ENCODE data around the gene BCL11B. TPM values are rescaled to one million over a fixed set of nuclear protein-coding genes. Genes with fewer than 3 reads are reported as not detected.

The BCL11B gene
- polyA plus RNA-seq, 3 donors, result 0.01 TPM; not detected in 2

- Mint-ChIP-seq H3K9me3 (peaks cover 0 to 2% (median 0%) of the 10 kb centered on the region in 7 donors), H3K4me3 (no peak overlapping the region), H3K27me3 (ENCODE audit: low read depth in 3 of 3) (peaks cover 36 to 60% (median 39%) of the 10 kb centered on the region in 3 donors), H3K36me3 (no peaks in the 10 kb centered on the region), H3K27ac (peak overlapping the region in 1 of 7 donors; percentile 50), H3K4me1 (no peaks in the 10 kb centered on the region)
- Histone ChIP-seq H3K4me3 (replicated peaks in 1 of 3; ENCODE audit: low read depth in 2 of 3, low read length in 3 of 3) (no peak overlapping the region), H3K4me1 (ENCODE audit: control insufficient read depth in 1 of 2, insufficient read depth in 2 of 2, low read length in 2 of 2) (no peaks in the 10 kb centered on the region), H2AFZ (ENCODE audit: insufficient read depth, low read depth, low read length, poor library complexity, severe bottlenecking) (no peak overlapping the region), H3K27me3 (ENCODE audit: control insufficient read depth in 2 of 2, insufficient read depth in 2 of 2, low read length in 2 of 2) (peaks cover 32 to 37% of the 10 kb centered on the region in 2 donors), H4K20me1 (ENCODE audit: insufficient read depth, low read length) (no peaks in the 10 kb centered on the region), H3K79me2 (ENCODE audit: insufficient read depth, low read length) (no peaks in the 10 kb centered on the region), H3K9me3 (replicated peaks in 1 of 2; ENCODE audit: control insufficient read depth in 1 of 2, insufficient read depth in 1 of 2, low read length in 2 of 2) (peaks cover 0 to under 1% of the 10 kb centered on the region in 2 donors), H3K36me3 (replicated peaks in 1 of 2; ENCODE audit: control insufficient read depth in 1 of 2, insufficient read depth in 2 of 2, low read length in 2 of 2) (no peaks in the 10 kb centered on the region), H3K9ac (ENCODE audit: insufficient read depth, low read length, poor library complexity, severe bottlenecking) (no peak overlapping the region), H3K4me2 (replicated peaks; ENCODE audit: extremely low read depth, low read length, poor library complexity, severe bottlenecking) (no peak overlapping the region), H3K27ac (ENCODE audit: low read depth in 1 of 2, low read length in 2 of 2) (no peak overlapping the region)
- TF ChIP-seq CTCF (IDR thresholded peaks at IDR 0.05), result no peak
- WGBS (ENCODE audit: insufficient coverage), result 90% methylated on average over 16 of the region's 19 CpGs
- intact Hi-C loops (cut with micrococcal nuclease), result no loop called here
- DNase-seq, result no peak
These were observed 8.2 kb upstream of the BCL11B start for GRCh38 chr14:99280066-99280731.

- Mint-ChIP-seq H3K27me3 (ENCODE audit: low read depth in 3 of 3) (peaks cover 43 to 66% (median 48%) of the 10 kb centered on the region in 3 donors), H3K36me3 (peaks cover 3% of the 10 kb centered on the region in 2 donors), H3K9me3 (peaks cover 0 to 7% (median 3%) of the 10 kb centered on the region in 7 donors), H3K4me1 (peaks cover 6% of the 10 kb centered on the region), H3K4me3 (peak overlapping the region in 1 of 2 donors; percentile 8), H3K27ac (no peak overlapping the region)
- Histone ChIP-seq H3K4me3 (replicated peaks in 1 of 3; ENCODE audit: low read depth in 2 of 3, low read length in 3 of 3) (no peak overlapping the region), H3K9me3 (replicated peaks in 1 of 2; ENCODE audit: control insufficient read depth in 1 of 2, insufficient read depth in 1 of 2, low read length in 2 of 2) (peaks cover 3 to 13% of the 10 kb centered on the region in 2 donors), H3K4me2 (replicated peaks; ENCODE audit: extremely low read depth, low read length, poor library complexity, severe bottlenecking) (no peak overlapping the region), H4K20me1 (ENCODE audit: insufficient read depth, low read length) (no peaks in the 10 kb centered on the region), H3K27ac (ENCODE audit: low read depth in 1 of 2, low read length in 2 of 2) (no peak overlapping the region), H3K9ac (ENCODE audit: insufficient read depth, low read length, poor library complexity, severe bottlenecking) (no peak overlapping the region), H3K4me1 (ENCODE audit: control insufficient read depth in 1 of 2, insufficient read depth in 2 of 2, low read length in 2 of 2) (peaks cover 0 to 3% of the 10 kb centered on the region in 2 donors), H3K79me2 (ENCODE audit: insufficient read depth, low read length) (no peaks in the 10 kb centered on the region), H3K27me3 (ENCODE audit: control insufficient read depth in 2 of 2, insufficient read depth in 2 of 2, low read length in 2 of 2) (peaks cover 42 to 50% of the 10 kb centered on the region in 2 donors), H2AFZ (ENCODE audit: insufficient read depth, low read depth, low read length, poor library complexity, severe bottlenecking) (no peak overlapping the region), H3K36me3 (replicated peaks in 1 of 2; ENCODE audit: control insufficient read depth in 1 of 2, insufficient read depth in 2 of 2, low read length in 2 of 2) (no peaks in the 10 kb centered on the region)
- 50% methylated on average over 1 of the region's 6 CpGs for WGBS (ENCODE audit: insufficient coverage)
- DNase-seq, result no peak
- no peak for TF ChIP-seq CTCF (IDR thresholded peaks at IDR 0.05)
- intact Hi-C loops (cut with micrococcal nuclease), result no loop called here
These were observed 6.8 kb upstream of the BCL11B start for GRCh38 chr14:99278836-99279235.
